OCI-LY3 (cell line): ENCODE results near the gene HS3ST3B1.

Source experiments
- CTCF ChIP-seq: fragments of 200-600, 300-600 bp; sonication (generic); IDR thresholded peaks from 2 replicates; pipeline ENCODE4 v1.5.1; 2014; ENCODE audit warnings: antibody characterized with exemption, low read length, low read depth
- EZH2phosphoT487 ChIP-seq: fragments of 200-600 bp; shearing (Covaris generic); IDR thresholded peaks from 2 replicates; pipeline ENCODE4 v1.6.1; 2018; ENCODE audit warnings: antibody characterized with exemption, mixed run types, low read depth

DNA sequence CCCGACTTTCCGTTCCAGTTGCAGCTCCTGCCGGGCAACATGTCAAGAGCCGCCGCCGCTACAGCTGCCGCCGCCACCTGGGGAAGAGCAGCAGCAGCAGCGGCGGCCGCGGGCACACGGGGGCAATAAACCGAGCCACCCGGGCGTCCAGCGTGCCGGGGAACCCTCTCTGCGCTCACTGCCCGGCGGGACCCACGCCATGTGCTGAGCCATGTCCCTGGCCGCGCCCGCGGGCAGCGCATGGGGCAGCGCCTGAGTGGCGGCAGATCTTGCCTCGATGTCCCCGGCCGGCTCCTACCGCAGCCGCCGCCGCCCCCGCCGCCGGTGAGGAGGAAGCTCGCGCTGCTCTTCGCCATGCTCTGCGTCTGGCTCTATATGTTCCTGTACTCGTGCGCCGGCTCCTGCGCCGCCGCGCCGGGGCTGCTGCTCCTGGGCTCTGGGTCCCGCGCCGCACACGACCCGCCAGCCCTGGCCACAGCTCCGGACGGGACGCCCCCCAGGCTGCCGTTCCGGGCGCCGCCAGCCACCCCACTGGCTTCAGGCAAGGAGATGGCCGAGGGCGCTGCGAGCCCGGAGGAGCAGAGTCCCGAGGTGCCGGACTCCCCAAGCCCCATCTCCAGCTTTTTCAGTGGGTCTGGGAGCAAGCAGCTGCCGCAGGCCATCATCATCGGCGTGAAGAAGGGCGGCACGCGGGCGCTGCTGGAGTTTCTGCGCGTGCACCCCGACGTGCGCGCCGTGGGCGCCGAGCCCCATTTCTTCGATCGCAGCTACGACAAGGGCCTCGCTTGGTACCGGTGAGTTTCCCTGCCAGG lies 604 bp downstream of the HS3ST3B1 start:
- TF ChIP-seq CTCF (no peak), EZH2phosphoT487 (no peak)
